Epithelial cell of proximal tubule (primary cell): ENCODE results near the gene GABRG1. TPM values are rescaled to one million over a fixed set of nuclear protein-coding genes. Genes with fewer than 3 reads are reported as not detected.

ENCODE experiments used
- DNase-seq: peaks from one replicate; pipeline ENCODE4 v3.0.0-alpha.2; 2011; ENCODE audit warnings: low read depth
- H3K4me3 ChIP-seq: 2 replicates; pipeline ENCODE4 v1.5.1; 2011; ENCODE audit warnings: low read depth, mild to moderate bottlenecking, low read length
- total RNA-seq: library from RNA; depleted of rRNA; stranded (reverse); fragments of >200 nt; gene quantifications from 2 replicates; pipeline ENCODE4 v1.2.3, GENCODE V29; 2015
- TF ChIP-seq, protein P1 (sequence below): conservative IDR thresholded peaks from 2 replicates; pipeline ENCODE4 v1.5.1; 2012; ENCODE audit warnings: low read depth, mild to moderate bottlenecking, low read length

Gene GABRG1
- total RNA-seq, 1 donor from 2014 or later = not detected

DNA sequence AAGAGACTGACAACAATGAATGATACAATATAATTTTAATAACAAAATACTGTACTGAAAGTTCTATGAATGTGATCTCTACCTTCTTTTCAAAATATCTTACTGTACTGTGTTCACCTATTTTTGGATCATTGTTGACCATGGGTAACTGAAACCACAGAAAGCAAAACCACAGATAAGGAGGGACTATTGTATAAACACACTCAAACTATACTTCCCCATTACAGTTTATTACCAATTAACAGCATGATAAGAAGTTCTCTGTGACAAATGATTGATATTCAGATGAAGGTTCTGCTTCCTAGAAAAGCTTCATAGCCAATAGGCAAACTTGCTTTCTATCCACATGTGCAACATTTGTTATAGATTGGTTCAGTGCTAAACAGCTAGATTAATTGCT lies 50.1 kb downstream of the GABRG1 start:
- TF ChIP-seq, protein P1, sequence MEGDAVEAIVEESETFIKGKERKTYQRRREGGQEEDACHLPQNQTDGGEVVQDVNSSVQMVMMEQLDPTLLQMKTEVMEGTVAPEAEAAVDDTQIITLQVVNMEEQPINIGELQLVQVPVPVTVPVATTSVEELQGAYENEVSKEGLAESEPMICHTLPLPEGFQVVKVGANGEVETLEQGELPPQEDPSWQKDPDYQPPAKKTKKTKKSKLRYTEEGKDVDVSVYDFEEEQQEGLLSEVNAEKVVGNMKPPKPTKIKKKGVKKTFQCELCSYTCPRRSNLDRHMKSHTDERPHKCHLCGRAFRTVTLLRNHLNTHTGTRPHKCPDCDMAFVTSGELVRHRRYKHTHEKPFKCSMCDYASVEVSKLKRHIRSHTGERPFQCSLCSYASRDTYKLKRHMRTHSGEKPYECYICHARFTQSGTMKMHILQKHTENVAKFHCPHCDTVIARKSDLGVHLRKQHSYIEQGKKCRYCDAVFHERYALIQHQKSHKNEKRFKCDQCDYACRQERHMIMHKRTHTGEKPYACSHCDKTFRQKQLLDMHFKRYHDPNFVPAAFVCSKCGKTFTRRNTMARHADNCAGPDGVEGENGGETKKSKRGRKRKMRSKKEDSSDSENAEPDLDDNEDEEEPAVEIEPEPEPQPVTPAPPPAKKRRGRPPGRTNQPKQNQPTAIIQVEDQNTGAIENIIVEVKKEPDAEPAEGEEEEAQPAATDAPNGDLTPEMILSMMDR = no peak
- H3K4me3 ChIP-seq = no peak overlapping the region
- no peak for DNase-seq

DNA sequence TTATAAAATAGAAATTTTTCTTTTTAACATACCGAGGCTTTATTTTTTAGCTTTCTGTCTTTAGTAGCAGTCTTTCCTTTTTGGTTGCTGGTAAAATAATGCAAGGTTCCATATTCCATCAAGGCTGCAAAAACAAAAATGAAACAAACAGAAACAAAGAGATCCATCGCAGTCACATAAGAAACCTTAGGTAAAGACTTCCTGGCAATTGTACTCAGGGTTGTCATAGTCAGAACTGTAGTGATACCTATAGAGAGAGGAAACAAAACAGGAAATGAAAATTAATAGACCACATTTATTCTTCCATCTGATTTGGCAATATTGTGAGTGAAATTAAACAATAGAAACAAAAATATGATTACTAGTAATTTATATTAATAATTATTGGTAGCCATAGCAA lies 72.5 kb downstream of the GABRG1 start:
- no peak overlapping the region for H3K4me3 ChIP-seq
- TF ChIP-seq, protein P1 = no peak
- no peak for DNase-seq

DNA sequence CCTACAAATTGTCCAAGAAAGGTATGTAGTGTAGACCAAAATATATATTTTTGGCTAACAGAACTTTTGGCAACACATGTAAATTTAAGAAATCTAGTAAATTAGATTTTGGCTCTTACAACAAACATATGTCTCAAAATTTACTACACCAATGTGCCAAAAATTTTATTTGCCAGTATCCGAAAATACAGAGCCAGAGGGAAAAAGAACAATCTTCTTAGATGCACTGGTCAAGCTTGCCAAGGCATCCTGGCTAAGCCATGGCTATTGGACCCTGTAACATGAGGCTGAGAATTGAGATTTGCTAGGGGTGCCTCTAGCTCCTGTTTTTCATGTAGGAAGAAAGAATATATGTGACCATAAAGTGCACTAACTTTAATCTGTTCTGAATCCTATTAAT lies 91.8 kb downstream of the GABRG1 start:
- H3K4me3 ChIP-seq = no peak overlapping the region
- DNase-seq = no peak
- TF ChIP-seq, protein P1 = no peak

DNA sequence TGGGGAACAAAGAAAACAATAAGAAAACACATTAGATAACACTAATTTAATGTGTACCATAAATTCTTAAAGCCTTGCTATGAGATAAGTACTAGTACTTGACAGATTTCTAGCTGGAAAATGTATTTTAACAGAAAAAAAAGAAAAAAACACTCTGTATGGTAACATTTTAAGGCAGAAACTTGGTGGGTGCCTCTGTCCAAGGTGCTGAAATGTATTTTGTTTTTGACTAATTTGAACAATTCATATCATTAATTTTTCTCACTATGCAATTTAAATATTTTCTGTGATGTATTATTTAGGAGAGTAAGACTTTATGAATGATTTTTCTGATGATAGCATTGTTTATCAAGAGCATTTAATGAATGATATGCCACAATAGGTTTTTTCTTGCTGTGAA lies 107.5 kb downstream of the GABRG1 start:
- DNase-seq = no peak
- TF ChIP-seq, protein P1 = no peak
- H3K4me3 ChIP-seq = no peak overlapping the region

DNA sequence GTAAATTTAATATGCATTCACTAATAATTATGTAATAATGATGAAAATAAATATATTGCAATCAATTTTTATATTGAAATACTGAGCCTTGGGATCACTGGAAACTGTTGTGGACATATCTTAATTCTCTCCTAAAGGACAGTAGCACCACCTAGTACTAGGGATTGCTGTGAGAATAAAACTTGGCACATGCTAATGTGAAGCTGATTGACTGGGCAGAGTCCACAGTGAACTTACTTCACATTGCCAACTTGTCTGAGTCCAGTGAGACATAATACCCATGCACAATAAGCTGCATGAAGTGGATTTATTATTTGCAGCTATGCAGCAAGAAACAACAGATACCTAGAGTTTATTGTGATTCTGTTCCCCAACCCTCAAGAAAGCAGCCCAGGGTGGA lies 131.1 kb downstream of the GABRG1 start:
- TF ChIP-seq, protein P1 = no peak
- DNase-seq = no peak
- no peak overlapping the region for H3K4me3 ChIP-seq

DNA sequence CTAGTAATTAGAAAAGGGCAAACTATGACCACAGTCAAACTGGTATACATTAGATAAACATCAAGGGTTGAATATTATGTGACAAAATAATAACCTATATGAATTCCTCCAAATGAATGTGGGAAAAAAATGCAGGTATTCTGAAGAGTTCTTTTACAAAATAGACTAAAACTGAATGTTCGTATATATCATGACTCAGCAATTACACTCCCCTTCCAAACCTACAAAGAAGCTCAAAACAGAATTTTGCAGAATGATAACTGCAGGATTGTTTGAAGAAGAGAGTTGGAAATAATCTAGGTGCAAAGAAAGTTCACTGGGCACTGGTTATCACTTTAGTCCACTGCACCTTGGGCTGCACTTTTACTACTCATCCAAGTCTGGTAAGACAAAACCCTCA lies 134.1 kb downstream of the GABRG1 start:
- no peak for DNase-seq
- no peak overlapping the region for H3K4me3 ChIP-seq
- TF ChIP-seq, protein P1 = no peak

DNA sequence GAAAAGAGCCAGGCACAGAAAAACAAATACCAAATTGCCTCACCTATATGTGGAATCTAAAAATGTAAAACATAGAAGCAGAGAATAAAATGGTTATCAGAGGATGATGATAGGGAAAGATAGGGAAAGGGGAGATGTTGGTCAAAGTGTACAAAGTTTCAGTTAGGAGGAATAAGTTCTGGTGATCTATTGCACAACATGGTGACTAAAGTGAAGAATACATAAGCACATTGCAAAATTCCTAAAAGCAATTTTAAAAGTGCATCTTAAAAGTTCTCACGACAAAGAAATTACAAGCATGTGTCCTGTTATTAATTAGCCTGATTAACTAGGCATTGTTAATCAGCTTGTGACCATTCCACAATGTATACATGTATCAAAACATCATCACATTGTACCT lies 136.0 kb downstream of the GABRG1 start:
- no peak overlapping the region for H3K4me3 ChIP-seq
- TF ChIP-seq, protein P1 = no peak
- DNase-seq = no peak
